H1 (cell line): Measurements from ENCODE around the gene C17orf107. TPM values are rescaled to one million over a fixed set of nuclear protein-coding genes. Genes with fewer than 3 reads are reported as not detected.
A peak's percentile ranks its signal among the peaks of the same experiment; 100 is the strongest.

Source experiments
- ATF2 ChIP-seq: IDR thresholded peaks from 2 replicates; pipeline ENCODE4 v1.6.1; 2012; ENCODE audit warnings: low read length, inconsistent platforms
- CHD1 ChIP-seq: IDR thresholded peaks from 2 replicates; pipeline ENCODE4 v1.6.1; 2012; ENCODE audit warnings: low read depth, low read length, improper control_type of control experiment
- CHD7 ChIP-seq: fragments of 300-600 bp; sonication (generic); IDR thresholded peaks from 2 replicates; pipeline ENCODE4 v1.7.1; 2012; ENCODE audit warnings: low read length, moderate library complexity, mild to moderate bottlenecking, inconsistent platforms; ENCODE audit not compliant: insufficient replicate concordance
- EZH2 ChIP-seq: fragments of 200-600 bp; sonication (generic); IDR thresholded peaks from 2 replicates; pipeline ENCODE4 v1.7.1; 2012; ENCODE audit warnings: low read depth, mild to moderate bottlenecking, moderate library complexity, low read length, inconsistent platforms; ENCODE audit not compliant: severe bottlenecking
- GTF2F1 ChIP-seq: IDR thresholded peaks from 2 replicates; pipeline ENCODE4 v1.6.1; 2012; ENCODE audit warnings: low read depth, low read length, improper control_type of control experiment, borderline replicate concordance
- NRF1 ChIP-seq: IDR thresholded peaks from 2 replicates; pipeline ENCODE4 v1.6.1; 2011; ENCODE audit warnings: mild to moderate bottlenecking, low read depth, low read length, improper control_type of control experiment
- RXRA ChIP-seq: IDR thresholded peaks from 2 replicates; pipeline ENCODE4 v1.6.1; 2011; ENCODE audit warnings: low read depth, mild to moderate bottlenecking, low read length, moderate library complexity; ENCODE audit not compliant: insufficient read depth
- YY1 ChIP-seq: IDR thresholded peaks from 2 replicates; pipeline ENCODE4 v1.6.1; 2011; ENCODE audit warnings: low read depth, mild to moderate bottlenecking, low read length
- polyA plus RNA-seq, 7 experiments: library from polyadenylated mRNA; depleted of rRNA in 3 of 7; stranded (reverse) in 5 of 7; unstranded in 2 of 7; fragments of >200 nt in 5 of 7; fragments of 200-250 nt in 2 of 7; gene quantifications; 1 replicate in 5 of 7; 2 replicates in 1 of 7; 4 replicates in 1 of 7; pipeline versions ENCODE4 v1.2.1 to v1.2.3, GENCODE V29; 2011 to 2013; ENCODE audit warnings: missing spikeins in 2 of 7, mixed read lengths in 2 of 7
- total RNA-seq: library from RNA; stranded (reverse); fragmentation: NEBNext Ultra II Directional; extraction: Animal tissue kit (Norgen Biotek cat#: 25700); gene quantifications from 2 replicates; pipeline ENCODE4 v1.2.1, GENCODE V29; 2021

Gene C17orf107
- total and polyA plus RNA-seq, 2 of the 8 experiments (the other 6 are each of a cell fraction or from before 2014, with no cell fraction given) = 0.39 to 0.45 TPM

GRCh38 chr17:4939796-4940554 lies 40.6 kb downstream of the C17orf107 start, which contains the start of the genes RNF167 and SLC25A11 (continued):
- TF ChIP-seq CHD7 = no peak
- TF ChIP-seq YY1 = 0 out of 2 replicates have a peak, but pooled peaks have one; percentile 68
- no peak for TF ChIP-seq CHD1
- no peak for TF ChIP-seq RXRA
- TF ChIP-seq NRF1 = peak; percentile 70
- TF ChIP-seq GTF2F1 = no peak; the same call in 1 of the 2 replicates
- TF ChIP-seq ATF2 = peak; percentile 97
- TF ChIP-seq EZH2 = no peak
